Stimulated activated CD8-positive, alpha-beta memory T cell treated with anti-CD3 and anti-CD28 coated beads, Interleukin-7, amount 100 ng/mL, for 24 hours (primary cell): ENCODE results near the gene JMJD8.

ENCODE experiments used
- DNase-seq: peaks from one replicate; pipeline ENCODE4 v3.0.0-alpha.2; 2020; ENCODE audit warnings: low read depth

The JMJD8 gene

GRCh38 chr16:689175-689897, 5.2 kb upstream of the JMJD8 start:
- DNase-seq, result no peak

GRCh38 chr16:687499-687898, 3.4 kb upstream of the JMJD8 start:
- no peak for DNase-seq

GRCh38 chr16:686459-687260, 2.5 kb upstream of the JMJD8 start:
- no peak for DNase-seq

GRCh38 chr16:685967-686366, 1.8 kb upstream of the JMJD8 start:
- DNase-seq, result no peak

GRCh38 chr16:684961-685696, 995 bp upstream of the JMJD8 start:
- no peak for DNase-seq

- DNase-seq, result no peak
Observed at GRCh38 chr16:683396-684070, 601 bp downstream of the JMJD8 start.

- DNase-seq, result no peak
Observed at GRCh38 chr16:682493-683395, 1.4 kb downstream of the JMJD8 start.

- DNase-seq, result no peak
Observed at GRCh38 chr16:681746-682427, 2.2 kb downstream of the JMJD8 start.

GRCh38 chr16:680967-681745, 3.0 kb downstream of the JMJD8 start:
- DNase-seq, result no peak

- no peak for DNase-seq
Observed at GRCh38 chr16:680625-680945, 3.5 kb downstream of the JMJD8 start.

GRCh38 chr16:679814-680624, 4.1 kb downstream of the JMJD8 start, which contains the start of gene STUB1:
TSS of gene STUB1 (plus strand) at chr16:680410. CDS start at chr16:680526, 116 bp downstream.
- DNase-seq, result peak; percentile 85

GRCh38 chr16:678858-679813, 5.0 kb downstream of the JMJD8 start:
- no peak for DNase-seq

- no peak for DNase-seq
Observed at GRCh38 chr16:678209-678857, 5.8 kb downstream of the JMJD8 start.

- no peak for DNase-seq
Observed at GRCh38 chr16:677316-678190, 6.6 kb downstream of the JMJD8 start.

- no peak for DNase-seq
Observed at GRCh38 chr16:676913-677312, 7.2 kb downstream of the JMJD8 start.

- no peak for DNase-seq
Observed at GRCh38 chr16:676565-676902, 7.6 kb downstream of the JMJD8 start.
